MM.1S (cell line): ENCODE data around the gene ARFRP1.

ENCODE experiments used
- DNase-seq: peaks from one replicate; pipeline ENCODE4 v3.0.0-alpha.2; 2015
- H2AFZ ChIP-seq: fragments of 300-600 bp; sonication (generic); 2 replicates; pipeline ENCODE4 v1.6.0; 2016; ENCODE audit warnings: antibody characterized with exemption, low read length
- H3F3A ChIP-seq: fragments of 300-600 bp; sonication (generic); 2 replicates; pipeline ENCODE4 v1.6.1; 2016; ENCODE audit warnings: mild to moderate bottlenecking, antibody characterized with exemption, low read length, moderate library complexity, mixed read lengths; ENCODE audit not compliant: insufficient read depth
- H3K27ac ChIP-seq: fragments of 300-600 bp; sonication (generic); 2 replicates; pipeline ENCODE4 v1.5.1; 2016; ENCODE audit warnings: mild to moderate bottlenecking, low read length
- H3K27me3 ChIP-seq: fragments of 300-600 bp; sonication (generic); replicated peaks from 2 replicates; pipeline ENCODE4 v1.6.0; 2016; ENCODE audit warnings: low read length; ENCODE audit not compliant: insufficient read depth
- H3K36me3 ChIP-seq: fragments of 300-600 bp; sonication (generic); replicated peaks from 2 replicates; pipeline ENCODE4 v1.6.1; 2016; ENCODE audit warnings: mild to moderate bottlenecking, low read length, mixed read lengths; ENCODE audit not compliant: insufficient read depth
- H3K4me1 ChIP-seq: fragments of 300-600 bp; sonication (generic); 2 replicates; pipeline ENCODE4 v1.6.1; 2016; ENCODE audit warnings: low read length, mixed read lengths
- H3K4me2 ChIP-seq: fragments of 300-600 bp; sonication (generic); 2 replicates; pipeline ENCODE4 v1.6.0; 2016; ENCODE audit warnings: low read depth, low read length
- H3K4me3 ChIP-seq: fragments of 300-600 bp; sonication (generic); 2 replicates; pipeline ENCODE4 v1.5.1; 2016; ENCODE audit warnings: low read length, mixed read lengths
- H3K79me2 ChIP-seq: fragments of 300-600 bp; sonication (generic); 2 replicates; pipeline ENCODE4 v1.6.1; 2016; ENCODE audit warnings: mixed run types, low read length, mixed read lengths
- H3K9ac ChIP-seq: fragments of 300-600 bp; sonication (generic); 2 replicates; pipeline ENCODE4 v1.6.1; 2016; ENCODE audit warnings: low read length, mixed read lengths
- H3K9me2 ChIP-seq: fragments of 300-600 bp; sonication (generic); replicated peaks from 2 replicates; pipeline ENCODE4 v1.6.1; 2016; ENCODE audit warnings: mild to moderate bottlenecking, low read length, mixed read lengths; ENCODE audit not compliant: insufficient read depth
- H3K9me3 ChIP-seq: fragments of 300-600 bp; sonication (generic); replicated peaks from 2 replicates; pipeline ENCODE4 v1.6.1; 2016; ENCODE audit warnings: mild to moderate bottlenecking, low read length, mixed read lengths; ENCODE audit not compliant: insufficient read depth
- H4K20me1 ChIP-seq: fragments of 300-600 bp; sonication (generic); 2 replicates; pipeline ENCODE4 v1.6.1; 2016; ENCODE audit warnings: mild to moderate bottlenecking, low read length, moderate library complexity, mixed read lengths; ENCODE audit not compliant: insufficient read depth
- EZH2 ChIP-seq: fragments of 300-600 bp; sonication (generic); optimal IDR thresholded peaks from 2 replicates; pipeline ENCODE3; 2017; ENCODE audit warnings: low read depth, mild to moderate bottlenecking, antibody characterized with exemption, low read length, mixed read lengths
- EZH2phosphoT487 ChIP-seq: fragments of 300-600 bp; sonication (generic); IDR thresholded peaks from 2 replicates; pipeline ENCODE4 v1.6.1; 2018; ENCODE audit warnings: antibody characterized with exemption, low read length
- TF ChIP-seq, protein P1 (sequence below): fragments of 300-600 bp; sonication (generic); IDR thresholded peaks from 2 replicates; pipeline ENCODE4 v1.5.1; 2016; ENCODE audit warnings: antibody characterized with exemption, low read length, mixed read lengths

ARFRP1 gene

DNA sequence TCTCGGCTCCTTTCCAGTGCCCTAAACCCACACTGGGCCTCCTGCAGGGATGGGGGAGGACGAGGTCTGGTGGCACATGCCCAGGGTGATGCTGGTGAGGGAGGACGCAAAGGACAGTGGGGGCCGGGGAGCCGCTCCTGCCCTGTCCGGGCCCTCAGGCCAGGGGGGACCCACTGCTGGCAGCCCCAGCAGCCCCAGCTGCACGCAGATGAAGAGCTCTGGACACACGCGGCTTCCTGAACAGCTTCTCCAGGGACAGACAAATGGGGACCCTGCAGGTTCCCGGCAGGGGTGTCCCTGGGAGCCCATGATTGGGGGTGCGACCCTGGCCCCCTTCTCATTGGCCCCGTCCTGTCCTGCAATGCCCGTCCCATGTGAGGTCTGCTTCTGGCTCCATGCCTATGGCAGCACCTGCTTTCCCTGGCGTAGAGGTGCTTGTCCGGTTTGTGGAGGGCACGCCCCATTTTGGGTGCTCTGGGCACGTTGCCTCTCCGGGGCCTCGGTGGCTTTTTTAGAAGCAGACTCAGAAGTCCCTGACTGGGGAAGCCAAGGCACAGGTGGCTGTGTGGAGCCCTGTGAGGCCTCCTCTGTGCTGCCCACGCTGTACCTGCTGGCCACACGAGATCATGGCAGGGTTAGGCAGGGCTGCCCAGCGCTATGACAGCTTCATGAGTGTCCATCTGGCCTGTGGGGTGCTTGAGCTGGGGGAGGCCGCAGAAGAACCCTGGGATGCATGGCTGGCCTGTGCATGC, 26.7 kb downstream of the ARFRP1 start:
- TF ChIP-seq, protein P1, sequence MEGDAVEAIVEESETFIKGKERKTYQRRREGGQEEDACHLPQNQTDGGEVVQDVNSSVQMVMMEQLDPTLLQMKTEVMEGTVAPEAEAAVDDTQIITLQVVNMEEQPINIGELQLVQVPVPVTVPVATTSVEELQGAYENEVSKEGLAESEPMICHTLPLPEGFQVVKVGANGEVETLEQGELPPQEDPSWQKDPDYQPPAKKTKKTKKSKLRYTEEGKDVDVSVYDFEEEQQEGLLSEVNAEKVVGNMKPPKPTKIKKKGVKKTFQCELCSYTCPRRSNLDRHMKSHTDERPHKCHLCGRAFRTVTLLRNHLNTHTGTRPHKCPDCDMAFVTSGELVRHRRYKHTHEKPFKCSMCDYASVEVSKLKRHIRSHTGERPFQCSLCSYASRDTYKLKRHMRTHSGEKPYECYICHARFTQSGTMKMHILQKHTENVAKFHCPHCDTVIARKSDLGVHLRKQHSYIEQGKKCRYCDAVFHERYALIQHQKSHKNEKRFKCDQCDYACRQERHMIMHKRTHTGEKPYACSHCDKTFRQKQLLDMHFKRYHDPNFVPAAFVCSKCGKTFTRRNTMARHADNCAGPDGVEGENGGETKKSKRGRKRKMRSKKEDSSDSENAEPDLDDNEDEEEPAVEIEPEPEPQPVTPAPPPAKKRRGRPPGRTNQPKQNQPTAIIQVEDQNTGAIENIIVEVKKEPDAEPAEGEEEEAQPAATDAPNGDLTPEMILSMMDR = no peak
- no peak for TF ChIP-seq EZH2
- TF ChIP-seq EZH2phosphoT487 = no peak
- Histone ChIP-seq H3F3A (no peaks in the 10 kb centered on the region), H3K27me3 (no peaks in the 10 kb centered on the region), H3K4me1 (no peaks in the 10 kb centered on the region), H3K9me3 (no peaks in the 10 kb centered on the region), H2AFZ (no peak overlapping the region), H3K4me3 (no peak overlapping the region), H4K20me1 (no peaks in the 10 kb centered on the region), H3K4me2 (no peak overlapping the region), H3K9me2 (no peaks in the 10 kb centered on the region), H3K27ac (no peak overlapping the region), H3K79me2 (no peaks in the 10 kb centered on the region), H3K9ac (no peak overlapping the region), H3K36me3 (no peaks in the 10 kb centered on the region)
- no peak for DNase-seq

DNA sequence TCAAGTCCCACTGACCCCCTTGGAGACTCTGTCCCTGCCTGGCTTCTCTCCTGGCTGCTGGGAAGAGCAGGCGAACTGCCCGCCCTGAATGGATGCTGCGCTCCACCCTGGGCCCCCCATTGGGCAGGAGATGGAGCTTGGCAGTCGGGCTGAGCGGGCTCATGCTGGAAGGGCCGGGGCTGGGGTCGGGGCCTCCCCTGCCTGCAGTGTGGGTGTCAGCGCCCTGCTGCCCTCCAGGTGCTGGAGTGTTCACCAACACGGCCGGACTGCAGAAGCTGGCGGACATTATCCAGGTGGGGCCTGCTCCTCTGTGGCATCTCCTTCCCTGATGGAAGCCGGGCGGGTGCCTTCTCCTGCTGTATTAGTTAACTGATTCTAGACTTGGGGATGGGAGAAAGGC, 27.3 kb downstream of the ARFRP1 start:
- no peaks in the 10 kb centered on the region for H4K20me1 ChIP-seq
- H3K9ac ChIP-seq = no peak overlapping the region
- no peak overlapping the region for H2AFZ ChIP-seq
- H3K27me3 ChIP-seq = no peaks in the 10 kb centered on the region
- no peak overlapping the region for H3K4me2 ChIP-seq
- H3K79me2 ChIP-seq = no peaks in the 10 kb centered on the region
- no peaks in the 10 kb centered on the region for H3K4me1 ChIP-seq
- no peaks in the 10 kb centered on the region for H3K36me3 ChIP-seq
- no peak overlapping the region for H3K27ac ChIP-seq
- H3K4me3 ChIP-seq = no peak overlapping the region
- no peak for TF ChIP-seq EZH2
- no peak for TF ChIP-seq EZH2phosphoT487
- TF ChIP-seq, protein P1 = no peak
- no peaks in the 10 kb centered on the region for H3F3A ChIP-seq
- H3K9me3 ChIP-seq = no peaks in the 10 kb centered on the region
- H3K9me2 ChIP-seq = no peaks in the 10 kb centered on the region
- no peak for DNase-seq

DNA sequence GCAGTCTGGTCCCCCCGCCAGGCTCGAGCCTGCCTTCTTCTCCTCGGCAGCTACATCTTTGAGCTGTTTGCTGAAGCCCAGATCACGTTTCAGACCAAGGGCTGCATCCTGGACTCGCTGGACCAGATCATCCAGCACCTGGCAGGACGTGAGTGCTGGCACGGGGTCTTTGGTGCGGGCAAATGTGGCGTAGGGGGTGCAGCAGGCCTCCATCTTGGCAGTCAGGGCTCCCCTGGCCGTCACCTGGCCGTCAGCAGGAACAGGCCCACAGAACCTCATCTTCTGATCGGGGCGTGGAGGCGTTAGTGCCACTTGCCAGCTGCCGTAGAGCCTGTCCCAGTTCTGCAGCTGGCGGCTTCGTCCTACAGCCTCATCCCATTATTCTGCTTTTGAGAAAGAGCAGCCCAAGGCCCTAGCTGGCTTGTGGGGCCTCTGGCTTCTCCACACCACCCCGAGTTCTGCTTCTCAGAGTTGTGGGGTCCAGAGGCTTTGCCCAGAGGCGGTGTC, 27.9 kb downstream of the ARFRP1 start:
- no peak overlapping the region for H3K9ac ChIP-seq
- no peak for DNase-seq
- H3K4me3 ChIP-seq = no peak overlapping the region
- no peaks in the 10 kb centered on the region for H3K79me2 ChIP-seq
- H3K27me3 ChIP-seq = no peaks in the 10 kb centered on the region
- H3K4me2 ChIP-seq = no peak overlapping the region
- no peaks in the 10 kb centered on the region for H4K20me1 ChIP-seq
- H2AFZ ChIP-seq = no peak overlapping the region
- TF ChIP-seq EZH2phosphoT487 = no peak
- TF ChIP-seq, protein P1 = no peak
- TF ChIP-seq EZH2 = no peak
- no peaks in the 10 kb centered on the region for H3K4me1 ChIP-seq
- no peaks in the 10 kb centered on the region for H3K9me2 ChIP-seq
- no peaks in the 10 kb centered on the region for H3K9me3 ChIP-seq
- no peak overlapping the region for H3K27ac ChIP-seq
- no peaks in the 10 kb centered on the region for H3F3A ChIP-seq
- H3K36me3 ChIP-seq = no peaks in the 10 kb centered on the region
